Measurements from ENCODE around the gene ARPIN. TPM values are rescaled to one million over a fixed set of nuclear protein-coding genes. Genes with fewer than 3 reads are reported as not detected.

ARPIN gene
- total RNA-seq, 2 experiments from 2014 or later: not detected

DNA sequence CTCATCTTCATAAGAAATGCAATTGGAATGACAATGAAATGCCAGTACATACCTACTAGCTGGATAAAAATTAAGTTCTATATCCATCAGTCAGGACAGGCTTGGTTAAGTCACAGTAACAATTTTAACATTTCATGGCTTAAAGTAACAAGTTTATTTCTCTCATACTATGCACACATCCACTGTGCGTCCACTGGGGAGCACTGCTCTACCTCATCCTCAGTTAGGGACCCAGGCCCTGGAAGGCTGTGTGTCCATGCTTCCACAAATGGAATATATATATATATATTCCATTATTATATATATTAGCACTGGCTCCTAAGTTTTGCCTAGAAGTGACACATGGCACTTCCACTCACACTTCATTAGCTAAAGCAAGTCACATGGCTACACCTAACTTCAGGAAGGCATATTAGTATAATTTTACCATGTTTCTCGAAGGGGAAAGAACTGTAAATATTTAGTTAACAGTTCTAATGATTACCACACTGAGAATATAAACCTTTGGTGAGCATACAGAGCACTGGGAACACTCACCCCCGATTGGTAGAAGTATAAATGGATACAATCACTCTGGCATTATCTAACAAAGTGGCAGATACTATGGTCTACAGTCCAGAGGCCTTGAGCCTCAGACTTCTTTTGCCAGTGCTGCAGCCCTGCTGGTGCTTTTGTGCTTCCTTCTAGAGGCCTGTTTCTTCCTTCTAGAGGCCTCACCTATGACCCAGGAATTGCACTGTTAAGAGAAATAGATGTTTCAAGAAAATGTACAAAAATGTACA lies 47.6 kb downstream of the ARPIN start:
- Histone ChIP-seq H3K4me1 (ENCODE audit: insufficient read depth, low read length, poor library complexity, severe bottlenecking) (no peaks in the 10 kb centered on the region), H3K27ac (ENCODE audit: low read depth, low read length, poor library complexity, severe bottlenecking) (no peak overlapping the region), H3K9me3 (ENCODE audit: low read length) (no peaks in the 10 kb centered on the region), H3K79me2 (ENCODE audit: insufficient read depth, low read depth, low read length) (no peaks in the 10 kb centered on the region), H4K20me1 (ENCODE audit: insufficient read depth, low read length) (no peaks in the 10 kb centered on the region), H2AFZ (ENCODE audit: low read length) (no peak overlapping the region), H3K4me3 (ENCODE audit: low read depth, low read length, poor library complexity, severe bottlenecking) (no peak overlapping the region), H3K4me2 (ENCODE audit: low read length) (no peak overlapping the region), H3K36me3 (ENCODE audit: insufficient read depth, low read length) (peaks cover 55% of the 10 kb centered on the region), H3K9me2 (ENCODE audit: insufficient read depth, low read length) (no peaks in the 10 kb centered on the region)
- no TSS peak for BruUV-seq (replicated peaks)
- TF ChIP-seq EZH2phosphoT487 (IDR thresholded peaks at IDR 0.05; ENCODE audit: borderline replicate concordance, low read depth, low read length): no peak
- TF ChIP-seq, protein P1, sequence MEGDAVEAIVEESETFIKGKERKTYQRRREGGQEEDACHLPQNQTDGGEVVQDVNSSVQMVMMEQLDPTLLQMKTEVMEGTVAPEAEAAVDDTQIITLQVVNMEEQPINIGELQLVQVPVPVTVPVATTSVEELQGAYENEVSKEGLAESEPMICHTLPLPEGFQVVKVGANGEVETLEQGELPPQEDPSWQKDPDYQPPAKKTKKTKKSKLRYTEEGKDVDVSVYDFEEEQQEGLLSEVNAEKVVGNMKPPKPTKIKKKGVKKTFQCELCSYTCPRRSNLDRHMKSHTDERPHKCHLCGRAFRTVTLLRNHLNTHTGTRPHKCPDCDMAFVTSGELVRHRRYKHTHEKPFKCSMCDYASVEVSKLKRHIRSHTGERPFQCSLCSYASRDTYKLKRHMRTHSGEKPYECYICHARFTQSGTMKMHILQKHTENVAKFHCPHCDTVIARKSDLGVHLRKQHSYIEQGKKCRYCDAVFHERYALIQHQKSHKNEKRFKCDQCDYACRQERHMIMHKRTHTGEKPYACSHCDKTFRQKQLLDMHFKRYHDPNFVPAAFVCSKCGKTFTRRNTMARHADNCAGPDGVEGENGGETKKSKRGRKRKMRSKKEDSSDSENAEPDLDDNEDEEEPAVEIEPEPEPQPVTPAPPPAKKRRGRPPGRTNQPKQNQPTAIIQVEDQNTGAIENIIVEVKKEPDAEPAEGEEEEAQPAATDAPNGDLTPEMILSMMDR (conservative IDR thresholded peaks at IDR 0.05; ENCODE audit: low read length): no peak
- POLR2A ChIA-PET: interaction anchor here (0.7 kb wide), 2 partner anchors 148 to 170 kb away, joined by 4 read pairs; no protein-coding TSS in a partner anchor
- no peak for DNase-seq (ENCODE audit: low spot score)
- CTCF ChIA-PET (ENCODE audit: unreplicated experiment): interaction anchor here (0.7 to 1.5 kb wide), 2 partner anchors 11 to 969 kb away, joined by 3 to 4 read pairs; no protein-coding TSS in a partner anchor
- intact Hi-C loops (cut with micrococcal nuclease; ENCODE audit: unreplicated experiment): no loop called here

DNA sequence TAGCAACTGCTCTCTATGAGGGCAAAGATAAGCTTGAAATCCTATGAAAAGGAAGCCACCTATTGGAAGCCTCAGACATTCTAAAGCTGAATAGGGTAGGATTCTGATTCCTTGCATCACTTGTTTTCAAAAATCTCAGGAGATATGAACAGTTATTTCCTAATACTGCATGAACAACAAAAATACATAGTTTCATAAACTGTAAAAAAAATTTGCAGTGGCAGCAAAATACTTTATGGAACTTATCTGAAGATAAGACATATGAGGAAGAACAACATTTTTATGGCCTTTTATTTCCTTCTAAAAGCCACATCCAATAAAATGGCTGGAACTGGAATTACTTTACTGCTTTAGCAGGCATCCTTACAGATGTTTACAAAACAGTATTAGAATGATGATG lies 48.8 kb downstream of the ARPIN start:
- Histone ChIP-seq H3K36me3 (ENCODE audit: insufficient read depth, low read length) (peaks cover 51% of the 10 kb centered on the region), H3K9me2 (ENCODE audit: insufficient read depth, low read length) (no peaks in the 10 kb centered on the region), H3K9me3 (ENCODE audit: low read length) (no peaks in the 10 kb centered on the region), H2AFZ (ENCODE audit: low read length) (no peak overlapping the region), H4K20me1 (ENCODE audit: insufficient read depth, low read length) (no peaks in the 10 kb centered on the region), H3K79me2 (ENCODE audit: insufficient read depth, low read depth, low read length) (no peaks in the 10 kb centered on the region), H3K4me2 (ENCODE audit: low read length) (no peak overlapping the region), H3K4me1 (ENCODE audit: insufficient read depth, low read length, poor library complexity, severe bottlenecking) (no peaks in the 10 kb centered on the region), H3K4me3 (ENCODE audit: low read depth, low read length, poor library complexity, severe bottlenecking) (no peak overlapping the region), H3K27ac (ENCODE audit: low read depth, low read length, poor library complexity, severe bottlenecking) (no peak overlapping the region)
- no peak for TF ChIP-seq EZH2phosphoT487 (IDR thresholded peaks at IDR 0.05; ENCODE audit: borderline replicate concordance, low read depth, low read length)
- TF ChIP-seq, protein P1 (conservative IDR thresholded peaks at IDR 0.05; ENCODE audit: low read length): no peak
- ChIA-PET CTCF (ENCODE audit: unreplicated experiment) (no interaction called here), POLR2A (no interaction called here)
- intact Hi-C loops (cut with micrococcal nuclease; ENCODE audit: unreplicated experiment): no loop called here
- no TSS peak for BruUV-seq (replicated peaks)
- no peak for DNase-seq (ENCODE audit: low spot score)

DNA sequence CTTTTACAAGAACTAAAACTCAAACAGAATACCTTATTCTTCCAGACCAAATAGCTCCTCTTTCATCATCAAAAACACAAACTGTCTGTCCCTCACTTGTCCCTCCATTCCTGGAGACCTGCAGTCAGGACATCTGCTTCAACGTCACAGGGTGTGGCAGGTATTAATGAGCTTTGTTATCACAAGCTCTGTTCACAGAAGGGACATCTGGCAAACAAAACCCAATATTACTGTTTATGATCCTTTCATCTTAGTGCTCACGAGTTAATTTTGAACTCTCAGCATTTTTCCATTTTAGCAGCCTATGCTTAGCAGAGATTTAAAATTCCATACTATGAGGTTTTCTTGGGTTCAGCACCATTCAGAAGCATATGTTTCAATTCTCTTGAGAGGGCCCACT lies 51.9 kb downstream of the ARPIN start:
- Histone ChIP-seq H3K4me3 (ENCODE audit: low read depth, low read length, poor library complexity, severe bottlenecking) (no peak overlapping the region), H4K20me1 (ENCODE audit: insufficient read depth, low read length) (no peaks in the 10 kb centered on the region), H3K9me2 (ENCODE audit: insufficient read depth, low read length) (no peaks in the 10 kb centered on the region), H2AFZ (ENCODE audit: low read length) (no peak overlapping the region), H3K4me1 (ENCODE audit: insufficient read depth, low read length, poor library complexity, severe bottlenecking) (no peaks in the 10 kb centered on the region), H3K27ac (ENCODE audit: low read depth, low read length, poor library complexity, severe bottlenecking) (no peak overlapping the region), H3K79me2 (ENCODE audit: insufficient read depth, low read depth, low read length) (no peaks in the 10 kb centered on the region), H3K4me2 (ENCODE audit: low read length) (no peak overlapping the region), H3K36me3 (ENCODE audit: insufficient read depth, low read length) (peaks cover 67% of the 10 kb centered on the region), H3K9me3 (ENCODE audit: low read length) (no peaks in the 10 kb centered on the region)
- BruUV-seq (replicated peaks): no TSS peak
- intact Hi-C loops (cut with micrococcal nuclease; ENCODE audit: unreplicated experiment): no loop called here
- ChIA-PET CTCF (ENCODE audit: unreplicated experiment) (interaction anchor here (0.5 kb wide), 1 partner anchor 101 kb away, joined by 17 read pairs; no protein-coding TSS in a partner anchor), POLR2A (interaction anchor here (0.6 to 1.1 kb wide), 3 partner anchors 22 to 27 kb away, joined by 3 read pairs; no protein-coding TSS in a partner anchor)
- no peak for DNase-seq (ENCODE audit: low spot score)
- TF ChIP-seq, protein P1 (conservative IDR thresholded peaks at IDR 0.05; ENCODE audit: low read length): no peak
- TF ChIP-seq EZH2phosphoT487 (IDR thresholded peaks at IDR 0.05; ENCODE audit: borderline replicate concordance, low read depth, low read length): no peak

Data from OCI-LY7 (cell line).